HG03460 (cell line): Measurements from ENCODE around the gene CLDN4.
"Not testable (repeated sequence)": the region's sequence is repeated elsewhere in the genome, so short reads cannot be mapped to it uniquely, and the experiment has no call there.

Experiments used
- ATAC-seq: cut with Tn5 transposase; IDR thresholded peaks from one replicate; pipeline ENCODE4 v1.9.1; 2021; ENCODE audit not compliant: unreplicated experiment

Gene CLDN4

DNA sequence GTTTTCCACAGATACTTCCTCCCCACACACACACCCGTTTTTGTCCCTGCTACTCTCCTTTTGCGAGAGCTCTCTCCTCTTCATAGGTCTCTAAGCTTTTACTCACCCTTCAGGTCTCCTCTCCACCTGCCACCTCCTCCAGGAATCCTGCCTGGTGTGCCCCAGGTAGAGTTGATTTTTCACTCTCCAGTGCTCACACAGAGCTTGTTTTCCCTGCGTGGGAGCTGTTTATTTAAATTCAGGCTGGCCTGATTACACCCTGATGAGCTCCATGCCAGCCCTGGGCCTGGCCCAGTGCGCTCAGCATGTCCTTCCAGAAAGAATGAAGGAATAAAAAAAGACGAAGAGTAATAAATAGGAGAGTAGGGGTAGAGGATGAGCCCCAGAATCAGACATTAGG, 7.5 kb upstream of the CLDN4 start:
- ATAC-seq = no peak

GRCh38 chr7:73823873-73824592, 6.8 kb upstream of the CLDN4 start:
- ATAC-seq = no peak

DNA sequence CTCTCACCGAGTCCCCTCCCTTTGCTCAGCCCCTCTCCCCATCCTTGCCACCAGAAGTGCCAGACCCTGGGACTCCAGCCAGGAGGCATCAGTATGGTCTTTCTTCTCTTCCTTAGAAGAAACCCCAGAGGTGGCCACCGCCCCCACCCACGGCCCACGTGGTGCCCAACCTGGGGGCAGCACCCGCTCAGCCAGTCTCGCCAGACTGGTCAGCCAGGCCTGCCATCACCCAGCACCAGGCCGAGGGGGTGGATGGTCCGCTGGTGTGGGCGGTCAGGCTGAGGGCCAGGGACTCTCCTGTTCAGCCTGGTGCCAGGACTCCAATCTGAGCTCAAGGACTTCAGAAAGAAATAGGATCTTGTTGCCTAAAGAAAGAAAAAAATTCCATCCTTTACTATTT, 5.8 kb upstream of the CLDN4 start:
- no peak for ATAC-seq

- ATAC-seq = no peak
These were observed 3.2 kb upstream of the CLDN4 start for GRCh38 chr7:73827567-73828106.

GRCh38 chr7:73828107-73828803, 2.5 kb upstream of the CLDN4 start:
- ATAC-seq = no peak

GRCh38 chr7:73828972-73829371, 1.8 kb upstream of the CLDN4 start:
- ATAC-seq = no peak

DNA sequence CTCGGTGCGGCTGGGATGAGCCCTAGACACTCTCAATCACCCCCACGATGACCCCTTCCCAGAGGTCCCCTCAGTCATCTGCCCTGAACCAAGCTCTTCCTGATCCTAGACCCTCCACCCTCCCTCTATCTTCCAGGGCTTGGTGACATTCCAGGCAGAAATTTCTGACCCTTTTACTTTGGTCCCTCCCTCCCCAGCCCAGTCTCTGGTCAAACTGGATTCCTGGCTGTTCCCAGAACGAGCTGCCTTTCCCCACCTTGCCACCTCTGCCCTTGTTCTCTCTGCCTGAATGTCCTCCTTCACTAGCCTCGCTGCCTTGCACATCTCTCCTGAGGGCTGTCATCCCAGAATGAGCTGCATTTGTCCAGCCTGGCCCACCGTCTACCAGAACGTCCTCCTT, 1.3 kb upstream of the CLDN4 start:
- no peak for ATAC-seq

DNA sequence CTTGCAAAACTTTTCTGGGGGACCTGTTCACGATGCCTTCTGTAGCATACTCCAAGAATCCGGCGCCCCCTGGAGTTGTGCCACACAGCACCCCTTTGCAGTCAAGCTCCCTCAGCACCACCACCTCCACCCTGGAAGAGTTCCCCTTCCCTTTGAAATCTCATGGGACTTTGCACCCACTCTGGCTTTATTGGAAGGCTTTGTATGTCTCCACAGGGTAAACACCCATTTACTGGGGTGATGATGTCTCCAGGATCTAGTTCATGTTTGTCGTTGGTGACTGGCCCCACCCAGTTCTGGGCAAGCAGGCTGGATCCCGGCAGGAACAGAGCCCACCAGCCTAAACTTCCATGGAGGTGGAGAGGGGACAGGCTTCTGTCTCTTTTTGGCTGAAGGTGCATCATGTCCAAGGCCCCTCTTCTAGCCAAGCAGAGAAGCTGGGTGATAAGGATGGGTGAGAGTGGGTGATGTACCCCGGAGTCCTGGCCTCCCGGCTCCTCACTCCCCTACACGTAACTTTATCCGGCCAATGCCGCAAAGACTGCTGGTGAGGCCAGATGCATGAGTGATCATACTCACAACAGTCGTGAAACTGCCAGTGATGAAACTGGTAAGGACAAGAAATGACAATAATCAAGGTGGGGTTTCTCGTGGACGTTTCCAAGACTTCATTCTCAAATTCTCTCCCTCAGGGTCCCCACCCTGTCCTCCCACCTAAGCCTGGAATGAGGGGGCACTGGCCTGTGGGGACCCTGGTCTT, 695 bp upstream of the CLDN4 start:
- no peak for ATAC-seq

DNA sequence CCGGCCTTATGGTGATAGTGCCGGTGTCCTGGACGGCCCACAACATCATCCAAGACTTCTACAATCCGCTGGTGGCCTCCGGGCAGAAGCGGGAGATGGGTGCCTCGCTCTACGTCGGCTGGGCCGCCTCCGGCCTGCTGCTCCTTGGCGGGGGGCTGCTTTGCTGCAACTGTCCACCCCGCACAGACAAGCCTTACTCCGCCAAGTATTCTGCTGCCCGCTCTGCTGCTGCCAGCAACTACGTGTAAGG, 713 bp downstream of the CLDN4 start:
- no peak for ATAC-seq

GRCh38 chr7:73831834-73832651, 1.2 kb downstream of the CLDN4 start:
- no peak for ATAC-seq

DNA sequence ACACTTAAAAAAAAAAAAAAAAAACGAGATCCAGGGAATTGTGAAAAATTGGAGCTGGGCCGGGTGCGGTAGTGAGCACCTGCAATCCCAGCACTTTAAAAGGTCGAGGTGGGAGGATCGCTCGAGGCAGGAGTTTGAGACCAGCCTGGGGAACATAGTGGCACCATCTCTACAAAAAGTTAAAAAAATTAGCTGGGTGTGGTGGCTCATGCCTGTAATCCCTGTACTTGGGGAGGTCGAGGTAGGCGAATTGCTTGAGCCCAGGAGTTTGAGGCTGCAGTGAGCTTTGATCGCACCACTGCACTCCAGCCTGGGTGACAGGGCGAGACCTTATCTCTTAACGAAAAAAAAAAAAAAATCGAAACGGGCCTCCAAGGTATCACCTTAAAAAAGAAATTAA, 2.0 kb downstream of the CLDN4 start:
- no peak for ATAC-seq

GRCh38 chr7:73833251-73833919, 2.6 kb downstream of the CLDN4 start:
- ATAC-seq = no peak

- ATAC-seq = no peak
These were observed 3.9 kb downstream of the CLDN4 start for GRCh38 chr7:73834626-73835191.

GRCh38 chr7:73837167-73837566, 6.4 kb downstream of the CLDN4 start:
- not testable (repeated sequence) for ATAC-seq

GRCh38 chr7:73838642-73839041, 7.8 kb downstream of the CLDN4 start:
- ATAC-seq = no peak

DNA sequence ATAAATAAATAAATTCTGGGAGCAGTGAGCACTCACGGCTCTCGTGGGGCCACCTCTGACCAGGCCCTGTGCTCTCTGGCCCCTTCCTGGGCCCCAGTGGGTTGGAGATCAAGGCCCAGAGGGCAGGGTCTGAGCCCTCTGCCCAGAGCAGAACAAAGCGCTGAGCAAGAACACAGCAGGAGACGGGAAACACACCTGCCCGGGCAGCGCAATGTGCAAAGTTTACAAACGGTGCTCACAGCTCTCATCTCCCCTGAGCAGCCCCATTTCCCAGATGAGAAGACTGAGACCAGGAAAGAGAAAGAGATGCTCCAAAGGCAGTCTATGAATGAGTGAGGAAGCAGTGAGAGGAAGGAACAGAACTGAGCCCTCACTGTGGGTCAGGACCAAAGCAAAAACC, 8.5 kb downstream of the CLDN4 start:
- ATAC-seq = no peak

DNA sequence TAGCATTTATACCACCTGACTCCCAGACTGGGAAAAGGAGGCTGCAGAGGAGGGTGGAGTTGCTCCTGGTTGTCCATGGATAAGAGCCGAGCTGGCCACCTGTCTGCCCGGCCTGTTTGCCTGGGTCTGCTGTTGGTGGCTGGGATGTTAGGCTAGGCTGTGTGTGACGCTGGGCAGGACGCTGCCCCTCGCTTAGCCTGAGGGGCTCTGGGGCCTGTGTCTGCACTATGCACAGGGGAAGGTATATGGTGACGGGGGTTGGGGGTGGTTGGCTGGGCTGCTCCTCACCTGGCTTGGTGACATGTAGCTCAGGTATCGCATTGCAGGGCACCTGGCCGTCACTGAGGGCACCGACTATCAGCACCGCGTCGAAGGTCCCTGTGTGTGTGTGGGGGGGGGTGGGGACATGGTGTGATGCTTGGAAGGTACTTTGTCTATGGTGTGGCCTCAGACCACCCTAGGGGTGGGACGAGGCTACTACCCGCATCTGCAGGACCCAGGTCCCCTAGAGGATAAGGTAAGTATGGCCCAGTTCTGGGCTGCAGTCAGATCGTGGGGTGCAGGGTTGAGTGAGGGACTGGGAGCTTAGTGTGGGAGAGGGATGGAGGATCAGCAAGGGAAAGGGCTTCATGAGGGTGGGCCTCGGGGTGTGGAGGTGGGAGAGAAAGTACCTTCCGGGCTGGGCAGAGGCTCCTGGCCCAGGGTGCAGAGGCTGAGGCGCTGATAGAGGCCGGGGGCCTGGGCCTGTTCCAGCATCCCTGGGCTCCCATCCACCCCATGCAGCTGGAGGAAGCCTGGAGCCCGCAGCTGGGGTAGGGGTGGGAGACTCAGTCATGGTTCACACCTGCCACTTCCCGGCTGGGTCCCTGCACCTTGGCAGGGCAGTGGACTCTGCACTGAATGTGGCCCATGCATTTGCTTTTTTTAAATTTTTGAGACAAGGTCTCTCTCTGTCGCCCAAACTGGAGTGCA, 9.2 kb downstream of the CLDN4 start:
- no peak for ATAC-seq

- ATAC-seq = no peak
These were observed 10.1 kb downstream of the CLDN4 start for GRCh38 chr7:73840715-73841379.

GRCh38 chr7:73841689-73842066, 10.9 kb downstream of the CLDN4 start:
- ATAC-seq = no peak
